GM21367 (cell line): ENCODE results near the gene TEPSIN.

ENCODE experiments used
- ATAC-seq: cut with Tn5 transposase; IDR thresholded peaks from one replicate; pipeline ENCODE4 v1.9.1; 2021; ENCODE audit not compliant: unreplicated experiment

TEPSIN gene

GRCh38 chr17:81270279-81270678, 31.4 kb upstream of the TEPSIN start:
- ATAC-seq = no peak

- no peak for ATAC-seq
Measured at GRCh38 chr17:81267390-81268067, 28.7 kb upstream of the TEPSIN start.

GRCh38 chr17:81265576-81265975, 26.7 kb upstream of the TEPSIN start:
- no peak for ATAC-seq

- no peak for ATAC-seq
Measured at GRCh38 chr17:81264640-81265039, 25.8 kb upstream of the TEPSIN start.

GRCh38 chr17:81263371-81264181, 24.7 kb upstream of the TEPSIN start:
- ATAC-seq = no peak

GRCh38 chr17:81261582-81262336, 22.9 kb upstream of the TEPSIN start:
- no peak for ATAC-seq

- ATAC-seq = no peak
Measured at GRCh38 chr17:81261096-81261495, 22.2 kb upstream of the TEPSIN start.

GRCh38 chr17:81260641-81261040, 21.8 kb upstream of the TEPSIN start:
- ATAC-seq = no peak

GRCh38 chr17:81260171-81260570, 21.3 kb upstream of the TEPSIN start:
- ATAC-seq = no peak

- no peak for ATAC-seq
Measured at GRCh38 chr17:81259058-81259605, 20.3 kb upstream of the TEPSIN start.

GRCh38 chr17:81258292-81258691, 19.4 kb upstream of the TEPSIN start:
- no peak for ATAC-seq

GRCh38 chr17:81257533-81257932, 18.7 kb upstream of the TEPSIN start:
- ATAC-seq = no peak

GRCh38 chr17:81256616-81257015, 17.8 kb upstream of the TEPSIN start:
- ATAC-seq = no peak

- no peak for ATAC-seq
Measured at GRCh38 chr17:81254955-81255717, 16.3 kb upstream of the TEPSIN start.

- no peak for ATAC-seq
Measured at GRCh38 chr17:81253358-81254131, 14.7 kb upstream of the TEPSIN start.

- no peak for ATAC-seq
Measured at GRCh38 chr17:81252987-81253329, 14.1 kb upstream of the TEPSIN start.

GRCh38 chr17:81252326-81252986, 13.6 kb upstream of the TEPSIN start:
- ATAC-seq = no peak

- ATAC-seq = no peak
Measured at GRCh38 chr17:81251709-81252301, 12.9 kb upstream of the TEPSIN start.

GRCh38 chr17:81251094-81251708, 12.3 kb upstream of the TEPSIN start:
- ATAC-seq = no peak
